HCT116 (cell line): Measurements from ENCODE around the gene ATG16L1. TPM values are rescaled to one million over a fixed set of nuclear protein-coding genes. Genes with fewer than 3 reads are reported as not detected.
A peak's percentile ranks its signal among the peaks of the same experiment; 100 is the strongest.

Experiments used
- ATAC-seq: fragments of 200-7000 bp; cut with Tn5 transposase; 2 replicates; pipeline ENCODE4 v1.9.1; 2020; ENCODE audit warnings: mild to moderate bottlenecking, moderate library complexity
- BruUV-seq: library from RNA; stranded (reverse); fragments of 400-500 nt; replicated peaks from 2 replicates; lab custom pipeline; 2021; lab: Mats Ljungman, UMichigan
- CTCF ChIA-PET: fragments of 300-600 bp; sonication (Branson Sonifier 250); formaldehyde crosslinking; loops from one replicate; lab custom pipeline; 2021; ENCODE audit warnings: antibody characterized with exemption; lab: Charles Lee
- POLR2A ChIA-PET: fragments of 300-600, 350-600 bp; sonication (Branson Sonifier 250); formaldehyde crosslinking; loops from one replicate; lab custom pipeline; 2021; ENCODE audit warnings: antibody characterized with exemption; lab: Charles Lee
- RAD21 ChIA-PET, 2 experiments: fragments of 300-600 bp; sonication (Branson Sonifier 250); formaldehyde crosslinking; loops; one replicate each; lab custom pipeline; 2023; ENCODE audit warnings: low total read pairs in 2 of 2; ENCODE audit not compliant: uncharacterized antibody in 2 of 2, unreplicated experiment in 2 of 2, low non-redundant PET in 1 of 2; lab: Charles Lee
- DNase-seq: peaks from one replicate; pipeline ENCODE4 v3.0.0-alpha.2; 2010; ENCODE audit warnings: low read depth, low spot score
- H2AFZ ChIP-seq: fragments of 200-600 bp; shearing (Covaris generic), sonication (generic); 2 replicates; pipeline ENCODE4 v1.6.1; 2017; ENCODE audit warnings: low read depth, mixed run types, mixed read lengths, antibody characterized with exemption, low read length; ENCODE audit not compliant: poor library complexity, severe bottlenecking
- H3K27ac ChIP-seq: 2 replicates; pipeline ENCODE4 v1.5.1; 2012; ENCODE audit warnings: low read depth, low read length
- H3K27me3 ChIP-seq: fragments of 200-600 bp; sonication (generic); 2 replicates; pipeline ENCODE4 v1.6.1; 2016; ENCODE audit warnings: mixed run types, low read length, mixed read lengths; ENCODE audit not compliant: insufficient read depth
- H3K36me3 ChIP-seq, 2 experiments: fragments of 200-500 bp in 1 of 2; fragments of 200-600 bp in 1 of 2; sonication (Bioruptor generic) in 1 of 2; sonication (generic) in 1 of 2; 2 replicates each; pipeline versions ENCODE4 v1.5.1 to v1.6.1; 2014 to 2016; ENCODE audit warnings: low read length in 2 of 2, inconsistent platforms in 1 of 2, mixed read lengths in 1 of 2, mixed run types in 1 of 2; ENCODE audit not compliant: insufficient read depth in 2 of 2, control insufficient read depth in 1 of 2
- H3K4me1 ChIP-seq, 2 experiments: fragments of 200-600 bp in 1 of 2; sonication (generic) in 1 of 2; 2 replicates each; pipeline versions ENCODE4 v1.5.1 to v1.6.1; 2012 to 2017; ENCODE audit warnings: low read length in 2 of 2, inconsistent platforms in 1 of 2, mild to moderate bottlenecking in 1 of 2, mixed read lengths in 1 of 2, mixed run types in 1 of 2, moderate library complexity in 1 of 2; ENCODE audit not compliant: insufficient read depth in 2 of 2, control insufficient read depth in 1 of 2
- H3K4me2 ChIP-seq: fragments of 200-600 bp; sonication (generic); 2 replicates; pipeline ENCODE4 v1.6.1; 2017; ENCODE audit warnings: mixed run types, low read length, mixed read lengths
- H3K4me3 ChIP-seq, 2 experiments: fragments of 200-600 bp in 1 of 2; sonication (generic) in 1 of 2; replicated peaks in 1 of 2; 2 replicates each; pipeline ENCODE4 v1.5.1; 2011 to 2016; ENCODE audit warnings: low read length in 2 of 2, control low read depth in 1 of 2, low read depth in 1 of 2, mild to moderate bottlenecking in 1 of 2, mixed read lengths in 1 of 2, mixed run types in 1 of 2
- H3K79me2 ChIP-seq: fragments of 200-600 bp; sonication (generic); 2 replicates; pipeline ENCODE4 v1.6.1; 2017; ENCODE audit warnings: mild to moderate bottlenecking, mixed run types, low read length, moderate library complexity, mixed read lengths; ENCODE audit not compliant: insufficient read depth
- H3K9ac ChIP-seq: fragments of 200-600 bp; sonication (generic); 2 replicates; pipeline ENCODE4 v1.6.1; 2016; ENCODE audit warnings: low read length, mixed read lengths
- H3K9me2 ChIP-seq: fragments of 200-600 bp; sonication (generic), shearing (Covaris generic); 2 replicates; pipeline ENCODE4 v1.6.1; 2017; ENCODE audit warnings: mixed run types, mild to moderate bottlenecking, moderate library complexity; ENCODE audit not compliant: insufficient read depth
- H3K9me3 ChIP-seq, 2 experiments: fragments of 200-500 bp in 1 of 2; fragments of 200-600 bp in 1 of 2; sonication (Bioruptor generic) in 1 of 2; sonication (generic) in 1 of 2; 2 replicates each; pipeline ENCODE4 v1.6.1; 2014 to 2017; ENCODE audit warnings: low read length in 2 of 2, mixed read lengths in 2 of 2, inconsistent platforms in 1 of 2, low read depth in 1 of 2, mild to moderate bottlenecking in 1 of 2, mixed run types in 1 of 2, moderate library complexity in 1 of 2; ENCODE audit not compliant: control insufficient read depth in 1 of 2, insufficient read depth in 1 of 2
- H4K20me1 ChIP-seq: fragments of 200-600 bp; sonication (generic), shearing (Covaris generic); 2 replicates; pipeline ENCODE4 v1.6.1; 2017; ENCODE audit warnings: mixed run types, mild to moderate bottlenecking, moderate library complexity; ENCODE audit not compliant: insufficient read depth
- SP1 ChIP-seq: IDR thresholded peaks from 2 replicates; pipeline ENCODE4 v1.6.1; 2012; ENCODE audit warnings: low read depth
- intact Hi-C: fragments of 100-400 bp; cut with micrococcal nuclease; formaldehyde crosslinking; loops from 2 replicates; pipeline ENCODE4 v1.10.0; 2022
- total RNA-seq: library from RNA; stranded (reverse); gene quantifications from one replicate; pipeline ENCODE4 v1.2.1, GENCODE V29; 2021; ENCODE audit not compliant: unreplicated experiment
- TF ChIP-seq, protein P1 (sequence below): IDR thresholded peaks from 2 replicates; pipeline ENCODE4 v1.6.1; 2011; ENCODE audit warnings: mild to moderate bottlenecking, low read length, moderate library complexity; ENCODE audit not compliant: insufficient replicate concordance; ENCODE audit errors: extremely low read depth
- TF ChIP-seq, protein P2 (sequence below), 3 experiments: fragments of 200-600 bp in 1 of 3; sonication (generic) in 1 of 3; IDR thresholded peaks in 2 of 3; conservative IDR thresholded peaks in 1 of 3; 2 replicates each; pipeline ENCODE4 v1.5.1; 2012 to 2017; ENCODE audit warnings: low read depth in 2 of 3, low read length in 2 of 3, antibody characterized with exemption in 1 of 3, borderline replicate concordance in 1 of 3, control low read depth in 1 of 3, mild to moderate bottlenecking in 1 of 3, mixed read lengths in 1 of 3, mixed run types in 1 of 3, moderate library complexity in 1 of 3; ENCODE audit not compliant: insufficient read depth in 1 of 3

The ATG16L1 gene
- total RNA-seq, 1 experiment from 2014 or later, result 43.4 TPM

DNA sequence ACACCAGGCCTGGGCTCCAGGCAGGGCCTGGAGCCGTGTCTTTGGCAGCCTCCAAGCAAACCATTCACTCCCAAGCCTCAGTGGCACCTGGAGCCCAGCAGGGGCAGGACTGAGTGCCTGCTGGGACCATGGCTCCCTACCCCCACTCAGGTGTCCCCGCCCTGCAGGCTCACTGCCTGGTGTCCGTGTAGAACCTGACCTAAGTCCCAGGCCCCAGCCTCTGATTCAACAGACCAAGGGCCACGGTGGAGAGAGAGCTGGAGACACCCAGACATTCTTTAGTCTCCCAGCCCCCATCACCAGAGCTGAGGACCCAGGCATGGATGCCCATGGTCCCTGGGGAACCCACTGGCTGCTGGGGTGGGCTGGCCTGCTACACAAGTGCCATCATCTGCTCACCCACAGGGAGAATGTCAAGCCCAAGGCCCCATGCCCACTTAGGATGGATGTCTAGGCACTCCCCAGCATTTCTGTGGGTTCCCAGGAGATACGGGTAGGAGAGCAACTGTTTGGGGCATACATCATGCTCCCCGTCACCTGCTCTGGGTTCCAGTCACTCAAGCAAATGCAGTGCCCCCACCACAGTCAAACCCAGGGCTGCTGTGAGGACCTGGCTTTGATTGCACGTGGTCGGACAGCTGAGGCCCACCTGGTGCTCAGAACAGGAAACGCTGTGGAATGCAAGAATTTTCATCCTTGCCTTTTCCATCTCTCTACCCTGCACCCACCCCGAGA, 42.9 kb upstream of the ATG16L1 start:
- no peak overlapping the region for H3K4me3 ChIP-seq
- H3K4me2 ChIP-seq, result peak overlapping the region; percentile 53
- H3K4me1 ChIP-seq, result peaks cover 34 to 53% of the 10 kb centered on the region in 2 experiments
- H3K9me3 ChIP-seq, result no peaks in the 10 kb centered on the region
- H3K36me3 ChIP-seq, result no peaks in the 10 kb centered on the region
- peak; percentile 67 for ATAC-seq
- H3K9ac ChIP-seq, result no peak overlapping the region
- no peaks in the 10 kb centered on the region for H4K20me1 ChIP-seq
- intact Hi-C loops, result no loop called here
- H3K79me2 ChIP-seq, result no peaks in the 10 kb centered on the region
- no peaks in the 10 kb centered on the region for H3K27me3 ChIP-seq
- H3K9me2 ChIP-seq, result no peaks in the 10 kb centered on the region
- BruUV-seq, result no TSS peak
- RAD21 ChIA-PET, result no interaction called here
- DNase-seq, result no peak
- CTCF ChIA-PET, result interaction anchor here (1.1 kb wide), 1 partner anchor 10 kb away, joined by 3 read pairs; no protein-coding TSS in a partner anchor
- no peak overlapping the region; the same call in 1 of the 2 replicates for H3K27ac ChIP-seq
- POLR2A ChIA-PET, result no interaction called here
- H2AFZ ChIP-seq, result no peak overlapping the region
- TF ChIP-seq SP1, result no peak
- TF ChIP-seq, protein P1, sequence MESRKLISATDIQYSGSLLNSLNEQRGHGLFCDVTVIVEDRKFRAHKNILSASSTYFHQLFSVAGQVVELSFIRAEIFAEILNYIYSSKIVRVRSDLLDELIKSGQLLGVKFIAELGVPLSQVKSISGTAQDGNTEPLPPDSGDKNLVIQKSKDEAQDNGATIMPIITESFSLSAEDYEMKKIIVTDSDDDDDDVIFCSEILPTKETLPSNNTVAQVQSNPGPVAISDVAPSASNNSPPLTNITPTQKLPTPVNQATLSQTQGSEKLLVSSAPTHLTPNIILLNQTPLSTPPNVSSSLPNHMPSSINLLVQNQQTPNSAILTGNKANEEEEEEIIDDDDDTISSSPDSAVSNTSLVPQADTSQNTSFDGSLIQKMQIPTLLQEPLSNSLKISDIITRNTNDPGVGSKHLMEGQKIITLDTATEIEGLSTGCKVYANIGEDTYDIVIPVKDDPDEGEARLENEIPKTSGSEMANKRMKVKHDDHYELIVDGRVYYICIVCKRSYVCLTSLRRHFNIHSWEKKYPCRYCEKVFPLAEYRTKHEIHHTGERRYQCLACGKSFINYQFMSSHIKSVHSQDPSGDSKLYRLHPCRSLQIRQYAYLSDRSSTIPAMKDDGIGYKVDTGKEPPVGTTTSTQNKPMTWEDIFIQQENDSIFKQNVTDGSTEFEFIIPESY, result no peak
- TF ChIP-seq, protein P2, sequence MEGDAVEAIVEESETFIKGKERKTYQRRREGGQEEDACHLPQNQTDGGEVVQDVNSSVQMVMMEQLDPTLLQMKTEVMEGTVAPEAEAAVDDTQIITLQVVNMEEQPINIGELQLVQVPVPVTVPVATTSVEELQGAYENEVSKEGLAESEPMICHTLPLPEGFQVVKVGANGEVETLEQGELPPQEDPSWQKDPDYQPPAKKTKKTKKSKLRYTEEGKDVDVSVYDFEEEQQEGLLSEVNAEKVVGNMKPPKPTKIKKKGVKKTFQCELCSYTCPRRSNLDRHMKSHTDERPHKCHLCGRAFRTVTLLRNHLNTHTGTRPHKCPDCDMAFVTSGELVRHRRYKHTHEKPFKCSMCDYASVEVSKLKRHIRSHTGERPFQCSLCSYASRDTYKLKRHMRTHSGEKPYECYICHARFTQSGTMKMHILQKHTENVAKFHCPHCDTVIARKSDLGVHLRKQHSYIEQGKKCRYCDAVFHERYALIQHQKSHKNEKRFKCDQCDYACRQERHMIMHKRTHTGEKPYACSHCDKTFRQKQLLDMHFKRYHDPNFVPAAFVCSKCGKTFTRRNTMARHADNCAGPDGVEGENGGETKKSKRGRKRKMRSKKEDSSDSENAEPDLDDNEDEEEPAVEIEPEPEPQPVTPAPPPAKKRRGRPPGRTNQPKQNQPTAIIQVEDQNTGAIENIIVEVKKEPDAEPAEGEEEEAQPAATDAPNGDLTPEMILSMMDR (IDR thresholded peaks at IDR 0.05 in 2 of 3, conservative IDR thresholded peaks at IDR 0.05 in 1 of 3; ENCODE audit: borderline replicate concordance in 1 of 3, insufficient read depth in 1 of 3, low read depth in 2 of 3, low read length in 2 of 3), result peak in 2 of 3 experiments; percentile 37 to 51; a peak in 3 of 6 replicates
